ENCODE data around the gene CFAP45. TPM values are rescaled to one million over a fixed set of nuclear protein-coding genes. Genes with fewer than 3 reads are reported as not detected.
A peak's percentile ranks its signal among the peaks of the same experiment; 100 is the strongest.

The CFAP45 gene
- total and polyA plus RNA-seq, 4 experiments from 2014 or later: 0.15 to 0.67 (median 0.52) TPM; not detected in 1

- ChIA-PET CTCF (ENCODE audit: partially characterized antibody) (interaction anchor here (0.8 to 6.9 kb wide), 12 partner anchors 8 to 163 kb away, joined by 3 to 87 read pairs (median 4); partner anchors contain the start of genes DUSP23 and IGSF9), POLR2A (ENCODE audit: partially characterized antibody) (interaction anchor here (0.8 to 5.2 kb wide), 15 partner anchors 13 to 1804 kb away, joined by 3 to 62 read pairs (median 20); partner anchors contain the start of genes DCAF8, DUSP23, IGSF8 and IGSF9)
- Histone ChIP-seq H3K27me3 (ENCODE audit: insufficient read depth, low read length) (no peaks in the 10 kb centered on the region), H3K4me3 (ENCODE audit: low read length in 2 of 2) (peak overlapping the region; percentile 77 to 93), H3K36me3 (ENCODE audit: insufficient read depth, low read length) (peaks cover 34% of the 10 kb centered on the region), H3K9me3 (ENCODE audit: control insufficient read depth in 1 of 2, low read length in 2 of 2) (no peaks in the 10 kb centered on the region), H3K4me1 (ENCODE audit: insufficient read depth, low read length) (peaks cover 60% of the 10 kb centered on the region), H3K27ac (ENCODE audit: low read depth, low read length) (peak overlapping the region; percentile 98)
- Mint-ChIP-seq H3K27me3 (peaks cover 0 to 5% of the 10 kb centered on the region in 2 donors), H3K9me3 (peaks cover 0 to 9% (median 0%) of the 10 kb centered on the region in 8 donors), H3K4me1 (peaks cover 37 to 85% (median 57%) of the 10 kb centered on the region in 4 donors), H3K27ac (peak overlapping the region; percentile 99 to 100 (median 100)), H3K36me3 (peaks cover 37 to 67% of the 10 kb centered on the region in 2 donors), H3K4me3 (peak overlapping the region; percentile 94 to 99 (median 98))
- DNase-seq: peak in 1 of 5 donors; percentile 53
- intact Hi-C loops (cut with micrococcal nuclease): loop anchor here (1.0 to 10.0 kb wide), 5 partner anchors 31 to 342 kb away; partner anchors contain the start of genes DCAF8, DUSP23 and PIGM
Observed at GRCh38 chr1:159922511-159923202, 22.7 kb upstream of the CFAP45 start.

- Mint-ChIP-seq H3K36me3 (peaks cover 42 to 74% of the 10 kb centered on the region in 2 donors), H3K9me3 (peaks cover 0 to 9% (median 0%) of the 10 kb centered on the region in 8 donors), H3K27ac (peak overlapping the region; percentile 99 to 100 (median 100)), H3K27me3 (peaks cover 0 to 5% of the 10 kb centered on the region in 2 donors), H3K4me1 (peaks cover 37 to 88% (median 57%) of the 10 kb centered on the region in 4 donors), H3K4me3 (peak overlapping the region; percentile 85 to 99 (median 97))
- Histone ChIP-seq H3K4me3 (ENCODE audit: low read length in 2 of 2) (peak overlapping the region; percentile 44 to 93), H3K4me1 (ENCODE audit: insufficient read depth, low read length) (peaks cover 65% of the 10 kb centered on the region), H3K27ac (ENCODE audit: low read depth, low read length) (peak overlapping the region; percentile 98), H3K9me3 (ENCODE audit: control insufficient read depth in 1 of 2, low read length in 2 of 2) (no peaks in the 10 kb centered on the region), H3K36me3 (ENCODE audit: insufficient read depth, low read length) (peaks cover 38% of the 10 kb centered on the region), H3K27me3 (ENCODE audit: insufficient read depth, low read length) (no peaks in the 10 kb centered on the region)
- DNase-seq: peak in 3 of 5 donors; percentile 29 to 72 (median 46)
- POLR2A ChIA-PET (ENCODE audit: partially characterized antibody): interaction anchor here (2.4 to 5.2 kb wide), 6 partner anchors 31 to 177 kb away, joined by 13 to 62 read pairs (median 31); partner anchors contain the start of genes DUSP23, IGSF8 and PIGM
- CTCF ChIA-PET (ENCODE audit: partially characterized antibody): interaction anchor here (1.1 to 6.9 kb wide), 9 partner anchors 10 to 163 kb away, joined by 3 to 87 read pairs (median 4); no protein-coding TSS in a partner anchor
- intact Hi-C loops (cut with micrococcal nuclease): loop anchor here (5.0 to 10.0 kb wide), 2 partner anchors 70 to 343 kb away; partner anchors contain the start of gene DCAF8
Observed at GRCh38 chr1:159921700-159922504, 21.9 kb upstream of the CFAP45 start.

- Histone ChIP-seq H3K27me3 (ENCODE audit: insufficient read depth, low read length) (no peaks in the 10 kb centered on the region), H3K9me3 (ENCODE audit: control insufficient read depth in 1 of 2, low read length in 2 of 2) (no peaks in the 10 kb centered on the region), H3K4me1 (ENCODE audit: insufficient read depth, low read length) (peaks cover 61% of the 10 kb centered on the region), H3K4me3 (ENCODE audit: low read length in 2 of 2) (peak overlapping the region in 1 of 2 donors; percentile 93), H3K36me3 (ENCODE audit: insufficient read depth, low read length) (peaks cover 38% of the 10 kb centered on the region), H3K27ac (ENCODE audit: low read depth, low read length) (peak overlapping the region; percentile 98)
- Mint-ChIP-seq H3K4me1 (peaks cover 35 to 86% (median 54%) of the 10 kb centered on the region in 4 donors), H3K27me3 (peaks cover 0 to 5% of the 10 kb centered on the region in 2 donors), H3K4me3 (peak overlapping the region; percentile 85 to 99 (median 97)), H3K9me3 (peaks cover 0 to 9% (median 0%) of the 10 kb centered on the region in 8 donors), H3K27ac (peak overlapping the region; percentile 99 to 100 (median 100)), H3K36me3 (peaks cover 42 to 80% of the 10 kb centered on the region in 2 donors)
- CTCF ChIA-PET (ENCODE audit: partially characterized antibody): interaction anchor here (1.1 to 6.9 kb wide), 6 partner anchors 10 to 164 kb away, joined by 3 to 87 read pairs (median 6); no protein-coding TSS in a partner anchor
- POLR2A ChIA-PET (ENCODE audit: partially characterized antibody): interaction anchor here (2.9 to 5.1 kb wide), 3 partner anchors 30 to 140 kb away, joined by 24 to 62 read pairs (median 36); partner anchors contain the start of genes DUSP23 and PIGM
- DNase-seq: peak in 1 of 5 donors; percentile 59
- intact Hi-C loops (cut with micrococcal nuclease): loop anchor here (5.0 to 10.0 kb wide), 2 partner anchors 69 to 344 kb away; partner anchors contain the start of gene DCAF8
Observed at GRCh38 chr1:159921251-159921650, 21.3 kb upstream of the CFAP45 start.

- H3K27ac Mint-ChIP-seq: peak overlapping the region; percentile 99 to 100 (median 100)
- Histone ChIP-seq H3K4me3 (ENCODE audit: low read length in 2 of 2) (no peak overlapping the region), H3K4me1 (ENCODE audit: insufficient read depth, low read length) (peaks cover 55% of the 10 kb centered on the region), H3K36me3 (ENCODE audit: insufficient read depth, low read length) (peaks cover 38% of the 10 kb centered on the region), H3K9me3 (ENCODE audit: control insufficient read depth in 1 of 2, low read length in 2 of 2) (no peaks in the 10 kb centered on the region), H3K27me3 (ENCODE audit: insufficient read depth, low read length) (no peaks in the 10 kb centered on the region), H3K27ac (ENCODE audit: low read depth, low read length) (peak overlapping the region; percentile 98)
- ChIA-PET CTCF (ENCODE audit: partially characterized antibody) (interaction anchor here (2.4 to 6.9 kb wide), 2 partner anchors 9 to 29 kb away, joined by 8 to 87 read pairs; no protein-coding TSS in a partner anchor), POLR2A (ENCODE audit: partially characterized antibody) (interaction anchor here (0.6 kb wide), 1 partner anchor 109 kb away, joined by 4 read pairs; no protein-coding TSS in a partner anchor)
- peaks cover 0 to 9% (median 0%) of the 10 kb centered on the region in 8 donors for H3K9me3 Mint-ChIP-seq
- peaks cover 0 to 5% of the 10 kb centered on the region in 2 donors for H3K27me3 Mint-ChIP-seq
- peaks cover 35 to 86% (median 51%) of the 10 kb centered on the region in 4 donors for H3K4me1 Mint-ChIP-seq
- DNase-seq: no peak
- H3K4me3 Mint-ChIP-seq: peak overlapping the region in 7 of 8 donors; percentile 54 to 99 (median 96)
- H3K36me3 Mint-ChIP-seq: peaks cover 42 to 86% of the 10 kb centered on the region in 2 donors
- intact Hi-C loops (cut with micrococcal nuclease): loop anchor here (5.0 to 10.0 kb wide), 2 partner anchors 68 to 344 kb away; partner anchors contain the start of gene DCAF8
Observed at GRCh38 chr1:159920651-159921050, 20.7 kb upstream of the CFAP45 start.

GRCh38 chr1:159920202-159920601 is 20.2 kb upstream of the CFAP45 start:
- ChIA-PET POLR2A (ENCODE audit: partially characterized antibody) (interaction anchor here (0.6 kb wide), 1 partner anchor 109 kb away, joined by 4 read pairs; no protein-coding TSS in a partner anchor), CTCF (ENCODE audit: partially characterized antibody) (interaction anchor here (2.4 to 6.9 kb wide), 2 partner anchors 8 to 29 kb away, joined by 8 to 87 read pairs; no protein-coding TSS in a partner anchor)
- intact Hi-C loops (cut with micrococcal nuclease): loop anchor here (5.0 to 10.0 kb wide), 2 partner anchors 68 to 345 kb away; partner anchors contain the start of gene DCAF8
- Histone ChIP-seq H3K4me3 (ENCODE audit: low read length in 2 of 2) (no peak overlapping the region), H3K4me1 (ENCODE audit: insufficient read depth, low read length) (peaks cover 54% of the 10 kb centered on the region), H3K27ac (ENCODE audit: low read depth, low read length) (peak overlapping the region; percentile 98), H3K9me3 (ENCODE audit: control insufficient read depth in 1 of 2, low read length in 2 of 2) (no peaks in the 10 kb centered on the region), H3K36me3 (ENCODE audit: insufficient read depth, low read length) (peaks cover 38% of the 10 kb centered on the region), H3K27me3 (ENCODE audit: insufficient read depth, low read length) (no peaks in the 10 kb centered on the region)
- peaks cover 36 to 85% (median 54%) of the 10 kb centered on the region in 4 donors for H3K4me1 Mint-ChIP-seq
- H3K4me3 Mint-ChIP-seq: peak overlapping the region in 1 of 8 donors; percentile 99
- peaks cover 0 to 2% of the 10 kb centered on the region in 2 donors for H3K27me3 Mint-ChIP-seq
- DNase-seq: no peak
- H3K27ac Mint-ChIP-seq: peak overlapping the region; percentile 99 to 100 (median 100)
- H3K9me3 Mint-ChIP-seq: peaks cover 0 to 7% (median 0%) of the 10 kb centered on the region in 8 donors
- peaks cover 42 to 85% of the 10 kb centered on the region in 2 donors for H3K36me3 Mint-ChIP-seq

- H3K9me3 Mint-ChIP-seq: peaks cover 0 to 8% (median 0%) of the 10 kb centered on the region in 8 donors
- POLR2A ChIA-PET (ENCODE audit: partially characterized antibody): interaction anchor here (1.1 kb wide), 1 partner anchor 15 kb away, joined by 3 read pairs; no protein-coding TSS in a partner anchor
- peak overlapping the region in 1 of 8 donors; percentile 22 for H3K4me3 Mint-ChIP-seq
- intact Hi-C loops (cut with micrococcal nuclease): no loop called here
- H3K36me3 Mint-ChIP-seq: peaks cover 42 to 81% of the 10 kb centered on the region in 2 donors
- Histone ChIP-seq H3K4me3 (ENCODE audit: low read length in 2 of 2) (no peak overlapping the region), H3K36me3 (ENCODE audit: insufficient read depth, low read length) (peaks cover 38% of the 10 kb centered on the region), H3K27ac (ENCODE audit: low read depth, low read length) (peak overlapping the region; percentile 98), H3K27me3 (ENCODE audit: insufficient read depth, low read length) (no peaks in the 10 kb centered on the region), H3K9me3 (ENCODE audit: control insufficient read depth in 1 of 2, low read length in 2 of 2) (no peaks in the 10 kb centered on the region), H3K4me1 (ENCODE audit: insufficient read depth, low read length) (peaks cover 59% of the 10 kb centered on the region)
- H3K27me3 Mint-ChIP-seq: peaks cover 0 to 2% of the 10 kb centered on the region in 2 donors
- H3K4me1 Mint-ChIP-seq: peaks cover 40 to 87% (median 61%) of the 10 kb centered on the region in 4 donors
- DNase-seq: no peak
- H3K27ac Mint-ChIP-seq: peak overlapping the region in 5 of 7 donors; percentile 78 to 100 (median 93)
- CTCF ChIA-PET (ENCODE audit: partially characterized antibody): no interaction called here
Observed at GRCh38 chr1:159919236-159919865, 19.4 kb upstream of the CFAP45 start.
